Activated naive CD4-positive, alpha-beta T cell treated with anti-CD3 and anti-CD28 coated beads, Interleukin-2, amount 50 U/mL, for 72 hours (primary cell): Measurements from ENCODE around the gene BAG5. TPM values are rescaled to one million over a fixed set of nuclear protein-coding genes. Genes with fewer than 3 reads are reported as not detected.
"Not testable (repeated sequence)": the region's sequence is repeated elsewhere in the genome, so short reads cannot be mapped to it uniquely, and the experiment has no call there.

Source experiments
- ATAC-seq, 2 donors: fragments of 150-1000 bp; cut with Tn5 transposase; 2 replicates each; pipeline ENCODE4 v1.10.0; 2021; ENCODE audit warnings: mild to moderate bottlenecking in 2 of 2, moderate library complexity in 2 of 2
- DNase-seq, 2 donors: peaks; one replicate each; pipeline ENCODE4 v3.0.0; 2021 to 2022; ENCODE audit warnings: low spot score in 2 of 2
- H3K27ac Mint-ChIP-seq, 2 donors: one replicate each; pipeline ENCODE4 v1.8.0; 2022; ENCODE audit warnings: mild to moderate bottlenecking in 2 of 2, mixed read lengths in 2 of 2
- H3K36me3 Mint-ChIP-seq, 2 donors: one replicate each; pipeline ENCODE4 v1.8.0; 2022; ENCODE audit warnings: mixed read lengths in 2 of 2
- H3K9me3 Mint-ChIP-seq, 2 donors: one replicate each; pipeline ENCODE4 v1.8.0; 2022; ENCODE audit warnings: mixed read lengths in 2 of 2
- total RNA-seq, 2 donors: library from RNA; stranded (reverse); gene quantifications; one replicate each; pipeline ENCODE4 v1.2.3, GENCODE V29; 2022

BAG5 gene, protein sequence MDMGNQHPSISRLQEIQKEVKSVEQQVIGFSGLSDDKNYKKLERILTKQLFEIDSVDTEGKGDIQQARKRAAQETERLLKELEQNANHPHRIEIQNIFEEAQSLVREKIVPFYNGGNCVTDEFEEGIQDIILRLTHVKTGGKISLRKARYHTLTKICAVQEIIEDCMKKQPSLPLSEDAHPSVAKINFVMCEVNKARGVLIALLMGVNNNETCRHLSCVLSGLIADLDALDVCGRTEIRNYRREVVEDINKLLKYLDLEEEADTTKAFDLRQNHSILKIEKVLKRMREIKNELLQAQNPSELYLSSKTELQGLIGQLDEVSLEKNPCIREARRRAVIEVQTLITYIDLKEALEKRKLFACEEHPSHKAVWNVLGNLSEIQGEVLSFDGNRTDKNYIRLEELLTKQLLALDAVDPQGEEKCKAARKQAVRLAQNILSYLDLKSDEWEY
- 10 to 100 TPM; 15.6 to 24.1 TPM for total RNA-seq

DNA sequence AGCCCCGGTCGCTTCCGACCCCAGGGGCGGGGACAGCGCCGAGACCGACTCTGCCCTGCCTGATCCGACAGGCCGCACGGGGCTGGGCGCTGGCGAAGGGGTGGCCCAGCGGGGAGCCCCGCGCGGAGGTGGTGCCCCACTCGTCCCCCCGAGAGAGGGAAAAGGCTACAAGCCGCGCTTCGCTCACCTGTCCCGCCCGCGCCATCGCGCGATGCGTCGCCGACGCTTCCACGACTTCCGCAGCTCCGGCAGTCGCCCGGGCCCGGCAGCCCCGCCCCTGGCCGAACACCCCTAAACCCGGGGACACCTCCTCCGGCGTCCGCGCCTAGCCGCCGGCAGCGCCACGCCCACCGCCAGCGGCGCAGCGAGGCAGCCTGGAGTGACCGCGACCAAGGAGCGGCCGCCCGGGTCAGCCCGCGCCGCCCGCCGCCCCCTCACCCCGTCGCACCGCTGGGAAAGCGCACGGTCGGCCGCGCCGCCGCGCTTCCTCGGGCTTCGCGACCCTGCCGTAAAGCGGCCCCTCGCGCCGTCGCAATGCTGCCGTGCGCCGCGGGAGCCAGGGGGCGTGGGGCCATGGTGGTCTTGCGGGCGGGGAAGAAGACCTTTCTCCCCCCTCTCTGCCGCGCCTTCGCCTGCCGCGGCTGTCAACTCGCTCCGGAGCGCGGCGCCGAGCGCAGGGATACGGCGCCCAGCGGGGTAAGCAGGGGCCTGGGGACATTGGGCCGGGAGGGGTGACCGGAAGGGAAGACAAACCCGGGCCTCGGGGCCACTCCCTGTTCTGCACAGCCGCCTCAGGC, at the start of gene BAG5, which contains the start of gene COA8:
TSS of gene BAG5 (minus strand) at position 229 of the 797 bp plus-strand sequence. CDS start 1,493 bp downstream, outside the sequence.
TSS of gene COA8 (plus strand) at position 532 of the 797 bp plus-strand sequence. CDS start at position 574, 42 bp downstream.
- DNase-seq (peak; percentile 89), ATAC-seq (peak; percentile 70 to 85)
- peak within 1 kb of the TSS; percentile 90 to 98 for H3K27ac Mint-ChIP-seq
- H3K9me3 Mint-ChIP-seq = no peaks in the 10 kb centered on the region
- H3K36me3 Mint-ChIP-seq = peaks cover 26 to 29% of the 10 kb centered on the region in 2 donors

DNA sequence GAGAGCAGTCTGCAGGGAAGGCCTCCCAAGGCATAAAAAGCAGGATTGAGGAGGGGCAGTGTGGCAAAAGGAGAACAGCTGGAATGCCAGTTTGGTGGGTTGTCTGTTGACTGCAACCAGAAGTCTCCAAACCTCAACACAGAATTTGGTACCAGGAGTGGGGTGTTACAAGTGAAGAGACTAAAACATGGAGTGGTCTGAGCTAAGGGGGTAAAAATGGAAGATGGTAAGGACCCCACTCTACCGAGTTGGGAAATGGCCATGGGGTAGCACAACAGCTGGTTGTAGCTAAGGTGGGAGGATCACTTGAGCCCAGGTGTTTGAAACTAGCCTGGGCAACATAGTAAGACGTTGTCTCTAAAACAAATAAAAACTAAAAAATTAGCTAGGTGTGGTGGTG, 48.8 kb upstream of the BAG5 start:
- no peak for ATAC-seq
- no peak for DNase-seq
- Mint-ChIP-seq H3K36me3 (peaks cover 7 to 14% of the 10 kb centered on the region in 2 donors), H3K27ac (no peak overlapping the region), H3K9me3 (peaks cover 3 to 5% of the 10 kb centered on the region in 2 donors)

DNA sequence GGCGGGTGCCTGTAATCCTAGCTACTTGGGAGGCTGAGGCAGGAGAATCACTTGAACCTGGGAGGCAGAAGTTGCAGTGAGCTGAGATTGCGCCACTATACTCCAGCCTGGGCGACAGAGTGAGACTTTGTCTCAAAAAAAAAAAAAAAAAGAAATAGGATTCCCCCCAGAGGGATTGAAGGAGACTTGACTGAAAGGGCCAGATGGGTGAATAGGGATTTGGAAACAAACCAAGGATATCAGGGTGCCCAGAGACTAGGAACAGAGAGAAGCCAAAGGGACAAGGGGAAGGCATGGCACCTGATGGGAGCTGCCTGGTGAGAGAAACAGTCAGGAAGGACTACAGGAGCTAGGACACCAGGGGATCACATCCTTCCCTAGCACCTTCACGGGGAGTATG, 46.6 kb upstream of the BAG5 start:
- ATAC-seq, DNase-seq, H3K9me3 Mint-ChIP-seq, H3K27ac Mint-ChIP-seq: not testable (repeated sequence)
- peaks cover 7 to 14% of the 10 kb centered on the region in 2 donors for H3K36me3 Mint-ChIP-seq

GRCh38 chr14:103607822-103608221, 45.4 kb upstream of the BAG5 start:
- Mint-ChIP-seq H3K9me3 (peaks cover 3 to 5% of the 10 kb centered on the region in 2 donors), H3K27ac (peak overlapping the region in 1 of 2 donors; percentile 80), H3K36me3 (peaks cover 7 to 14% of the 10 kb centered on the region in 2 donors)
- DNase-seq (no peak), ATAC-seq (no peak)

DNA sequence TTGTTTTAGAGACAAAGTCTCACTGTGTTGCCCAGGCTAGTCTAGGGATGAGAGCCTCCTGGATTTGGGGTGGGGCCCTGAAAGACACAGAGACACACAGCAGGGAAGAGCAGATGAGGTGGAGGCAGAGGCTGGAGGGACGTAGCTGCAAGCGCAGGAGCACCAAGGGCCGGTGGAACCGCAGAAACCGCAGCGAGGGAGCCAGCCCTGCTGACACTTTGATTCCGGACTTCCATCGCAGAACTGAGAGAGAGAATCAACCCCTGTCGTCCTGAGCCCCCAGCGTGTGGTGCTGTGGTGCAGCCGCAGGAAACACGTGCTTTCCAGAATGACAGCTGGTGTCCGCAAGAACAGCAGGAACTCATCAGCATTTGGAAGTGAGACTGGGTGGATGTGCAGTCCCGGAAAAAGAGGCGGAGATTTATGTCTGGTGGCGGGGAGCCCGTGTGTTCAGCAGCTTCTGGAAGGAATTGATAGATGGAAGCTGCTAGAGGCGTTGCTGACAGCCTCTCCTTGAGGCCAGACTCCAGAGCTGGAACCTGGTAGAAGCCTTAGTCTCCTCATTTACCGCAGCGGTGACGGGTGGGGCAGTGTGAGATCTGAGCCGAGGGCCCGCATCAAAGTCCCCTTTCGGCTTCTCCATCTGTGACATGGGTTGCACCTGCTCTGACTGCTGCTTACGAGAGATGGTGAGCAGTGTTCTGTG, 44.7 kb upstream of the BAG5 start:
- Mint-ChIP-seq H3K9me3 (peaks cover 3 to 5% of the 10 kb centered on the region in 2 donors), H3K36me3 (peaks cover 7 to 14% of the 10 kb centered on the region in 2 donors), H3K27ac (peak overlapping the region; percentile 80 to 88)
- DNase-seq (peak; percentile 48 to 81), ATAC-seq (peak; percentile 83 to 89)

DNA sequence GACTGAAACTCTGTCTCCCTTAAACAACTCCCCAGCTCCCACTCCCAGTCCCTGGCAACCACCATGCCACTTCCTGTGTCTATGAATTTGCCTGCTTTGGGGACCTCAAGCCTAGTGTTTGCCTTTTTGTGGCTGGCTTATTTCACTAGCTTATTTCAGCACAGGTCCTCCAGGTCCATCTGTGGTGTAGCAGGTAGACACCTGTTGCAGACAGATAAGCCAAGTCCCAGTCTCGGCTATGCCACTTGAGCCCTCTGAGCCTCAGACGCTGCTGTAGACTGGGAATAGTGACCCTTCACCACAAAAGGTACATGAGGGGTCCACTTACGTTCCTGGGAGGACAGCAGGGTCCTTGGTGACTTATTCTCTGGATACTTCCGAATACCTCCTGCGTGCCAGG, 42.2 kb upstream of the BAG5 start:
- H3K36me3 Mint-ChIP-seq = no peaks in the 10 kb centered on the region
- ATAC-seq (no peak), DNase-seq (no peak)
- H3K27ac Mint-ChIP-seq = no peak overlapping the region
- no peaks in the 10 kb centered on the region for H3K9me3 Mint-ChIP-seq

DNA sequence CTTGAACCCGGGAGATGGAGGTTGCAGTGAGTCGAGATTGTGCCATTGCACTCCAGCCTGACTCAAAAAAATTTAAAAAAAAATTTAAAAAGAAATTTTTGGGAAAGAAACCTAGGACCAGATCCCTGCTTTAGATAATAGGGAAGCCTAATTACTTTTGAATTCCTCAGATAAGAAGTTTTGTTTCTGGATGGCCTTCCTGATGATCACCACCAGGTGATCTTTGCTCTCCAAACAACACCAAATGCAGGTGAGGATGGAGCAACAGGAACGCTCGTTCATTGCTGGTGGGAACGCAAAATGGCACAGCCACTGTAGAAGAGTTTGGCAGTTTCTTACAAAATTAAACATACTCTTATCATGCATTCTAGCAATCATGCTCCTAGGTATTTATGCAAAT, 38.0 kb upstream of the BAG5 start:
- DNase-seq (no peak), ATAC-seq (no peak)
- Mint-ChIP-seq H3K9me3 (no peaks in the 10 kb centered on the region), H3K36me3 (no peaks in the 10 kb centered on the region), H3K27ac (no peak overlapping the region)

GRCh38 chr14:103597623-103598377, 35.3 kb upstream of the BAG5 start:
- Mint-ChIP-seq H3K9me3 (no peaks in the 10 kb centered on the region), H3K27ac (peak overlapping the region; percentile 29 to 33), H3K36me3 (no peaks in the 10 kb centered on the region)
- ATAC-seq (peak; percentile 59 to 70), DNase-seq (no peak)

- ATAC-seq = no peak
- Mint-ChIP-seq H3K36me3 (no peaks in the 10 kb centered on the region), H3K9me3 (no peaks in the 10 kb centered on the region), H3K27ac (no peak overlapping the region)
- DNase-seq = no peak
Measured at GRCh38 chr14:103594265-103594664, 31.8 kb upstream of the BAG5 start.

DNA sequence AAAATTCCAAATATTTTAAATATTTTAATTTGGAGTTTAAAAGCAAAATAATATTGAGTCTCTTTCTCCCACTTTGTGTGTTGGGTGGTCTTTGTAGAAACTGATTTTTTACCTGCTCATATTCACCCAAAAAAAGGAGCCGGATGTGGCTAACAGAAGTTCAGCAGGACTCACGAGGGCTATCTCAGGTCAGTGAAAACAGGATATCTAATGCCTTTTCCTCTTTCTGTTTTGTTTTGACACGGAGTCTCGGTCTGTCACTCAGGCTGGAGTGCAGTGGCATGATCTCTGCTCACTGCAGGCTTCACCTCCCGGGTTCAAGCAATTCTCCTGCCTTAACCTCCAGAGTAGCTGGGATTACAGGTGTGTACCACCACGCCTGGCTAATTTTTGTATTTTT, 31.1 kb upstream of the BAG5 start:
- Mint-ChIP-seq H3K36me3 (no peaks in the 10 kb centered on the region), H3K9me3 (no peaks in the 10 kb centered on the region), H3K27ac (peak overlapping the region in 1 of 2 donors; percentile 68)
- ATAC-seq (peak in 1 of 2 donors; percentile 50), DNase-seq (no peak)

DNA sequence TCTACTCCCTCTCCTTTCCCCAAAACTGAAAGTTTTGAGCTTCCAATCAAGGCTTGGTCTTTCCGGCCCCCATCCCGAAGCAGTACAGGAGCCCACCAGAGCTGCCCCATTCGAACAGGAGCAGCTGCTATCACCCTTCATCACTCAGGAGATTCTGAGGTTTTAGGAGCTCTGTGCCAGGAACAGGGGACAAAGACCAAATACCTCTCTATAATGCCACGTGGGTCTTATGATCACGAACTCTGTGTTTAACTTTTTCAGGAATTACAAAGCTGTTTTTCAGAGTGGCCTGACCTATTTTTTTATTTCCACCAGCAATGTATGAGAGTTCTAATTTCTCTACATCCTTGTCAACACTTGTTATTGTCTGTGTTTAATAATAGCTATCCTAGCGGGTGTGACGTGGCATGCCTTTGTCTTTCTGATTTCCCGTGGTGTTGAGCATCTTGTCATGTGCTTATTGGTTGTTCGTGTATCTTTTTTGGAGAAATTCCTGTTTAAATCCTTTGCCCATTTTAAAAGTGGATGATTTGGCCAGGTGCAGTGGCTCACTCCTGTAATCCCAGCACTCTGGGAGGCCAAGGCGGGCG, 22.0 kb upstream of the BAG5 start:
- Mint-ChIP-seq H3K27ac (no peak overlapping the region), H3K9me3 (no peaks in the 10 kb centered on the region), H3K36me3 (peaks cover 0 to 5% of the 10 kb centered on the region in 2 donors)
- ATAC-seq (no peak), DNase-seq (no peak)

- H3K27ac Mint-ChIP-seq = peak overlapping the region in 1 of 2 donors; percentile 68
- H3K9me3 Mint-ChIP-seq = no peaks in the 10 kb centered on the region
- ATAC-seq (no peak), DNase-seq (no peak)
- H3K36me3 Mint-ChIP-seq = peaks cover 0 to 4% of the 10 kb centered on the region in 2 donors
Measured at GRCh38 chr14:103581954-103582703, 19.7 kb upstream of the BAG5 start.

DNA sequence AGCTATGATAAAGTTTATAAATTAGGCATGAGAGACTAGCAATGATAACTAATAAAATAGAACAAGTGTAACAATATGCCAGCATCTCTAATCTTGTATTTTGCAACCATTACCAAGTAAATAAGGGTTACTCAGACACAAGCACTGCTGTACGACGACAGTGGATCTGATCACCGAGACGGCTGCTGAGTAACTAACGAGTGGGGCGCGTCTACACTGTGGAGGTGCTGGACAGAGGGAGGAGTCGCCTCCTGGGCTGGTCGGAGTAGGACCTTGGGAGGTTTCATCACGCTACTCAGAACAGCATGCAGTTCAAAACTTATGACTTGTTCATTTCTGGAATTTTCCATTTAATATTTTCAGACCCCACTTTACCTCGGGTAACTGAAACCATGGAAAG, 18.7 kb upstream of the BAG5 start:
- Mint-ChIP-seq H3K27ac (no peak overlapping the region), H3K36me3 (no peaks in the 10 kb centered on the region), H3K9me3 (no peaks in the 10 kb centered on the region)
- no peak for DNase-seq
- ATAC-seq = no peak

- H3K27ac Mint-ChIP-seq = no peak overlapping the region
- DNase-seq = no peak
- peaks cover 7 to 11% of the 10 kb centered on the region in 2 donors for H3K36me3 Mint-ChIP-seq
- no peaks in the 10 kb centered on the region for H3K9me3 Mint-ChIP-seq
- ATAC-seq = no peak
Measured at GRCh38 chr14:103578401-103579075, 16.1 kb upstream of the BAG5 start.
